ENCODE data around the gene LARP4B.

The LARP4B gene

DNA sequence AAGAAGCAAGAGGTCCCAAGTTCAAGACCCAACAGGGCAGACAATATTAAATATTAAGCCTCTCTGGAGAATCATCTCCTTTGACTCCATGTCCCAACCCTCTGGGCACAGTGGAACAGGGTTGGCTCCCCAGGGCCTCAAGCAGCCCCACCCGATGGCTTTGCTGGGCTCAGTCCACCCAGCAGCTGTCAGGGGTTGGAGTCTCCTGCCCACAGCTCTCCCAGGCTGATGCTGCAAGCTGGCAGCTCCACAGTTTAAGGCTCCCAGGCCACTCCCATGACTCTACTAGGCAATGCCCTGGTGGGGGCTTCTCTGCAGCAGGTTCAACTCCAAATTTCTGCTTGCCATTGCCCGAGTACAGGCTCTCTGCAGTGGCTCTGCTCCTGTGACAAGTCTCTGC lies 55.1 kb downstream of the LARP4B start:
- TF ChIP-seq Cebpa-rat (IDR thresholded peaks at IDR 0.05): no peak
- no peak overlapping the region for H3K9ac ChIP-seq
- no peak overlapping the region for H3K27ac ChIP-seq
- H3K27me3 ChIP-seq: no peaks in the 10 kb centered on the region
- no peaks in the 10 kb centered on the region for H3K4me1 ChIP-seq
- H3K4me3 ChIP-seq: no peak overlapping the region
- H3K4me2 ChIP-seq: no peak overlapping the region
- H3K36me3 ChIP-seq: peaks cover 93% of the 10 kb centered on the region
- H3K9me3 ChIP-seq: no peaks in the 10 kb centered on the region
- H4K20me1 ChIP-seq: peaks cover 98% of the 10 kb centered on the region

DNA sequence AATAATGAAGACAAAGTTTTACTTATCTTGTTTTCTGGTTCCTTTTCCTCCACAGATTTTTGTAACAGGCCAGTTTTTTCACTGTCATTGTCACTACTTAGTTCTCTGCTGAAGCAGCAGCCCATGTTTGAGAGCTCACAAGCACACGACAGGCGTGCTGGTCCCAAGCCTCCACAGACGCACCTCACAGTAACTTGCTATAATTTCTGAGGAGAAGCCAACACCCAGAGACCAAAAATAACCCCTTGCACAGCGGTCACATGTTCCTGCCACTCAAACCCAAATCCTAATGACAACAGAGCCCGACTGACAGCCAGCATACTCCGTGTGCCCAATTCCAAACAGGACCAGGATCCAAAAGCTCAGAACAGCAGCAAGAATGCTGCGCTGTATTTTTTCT lies 58.5 kb downstream of the LARP4B start:
- no peak for TF ChIP-seq Cebpa-rat (IDR thresholded peaks at IDR 0.05)
- H3K36me3 ChIP-seq: peaks cover 93% of the 10 kb centered on the region
- H4K20me1 ChIP-seq: peaks cover 100% of the 10 kb centered on the region
- no peaks in the 10 kb centered on the region for H3K4me1 ChIP-seq
- no peak overlapping the region for H3K4me3 ChIP-seq
- H3K9me3 ChIP-seq: no peaks in the 10 kb centered on the region
- no peak overlapping the region for H3K4me2 ChIP-seq
- no peaks in the 10 kb centered on the region for H3K27me3 ChIP-seq
- no peak overlapping the region for H3K9ac ChIP-seq
- no peak overlapping the region for H3K27ac ChIP-seq

DNA sequence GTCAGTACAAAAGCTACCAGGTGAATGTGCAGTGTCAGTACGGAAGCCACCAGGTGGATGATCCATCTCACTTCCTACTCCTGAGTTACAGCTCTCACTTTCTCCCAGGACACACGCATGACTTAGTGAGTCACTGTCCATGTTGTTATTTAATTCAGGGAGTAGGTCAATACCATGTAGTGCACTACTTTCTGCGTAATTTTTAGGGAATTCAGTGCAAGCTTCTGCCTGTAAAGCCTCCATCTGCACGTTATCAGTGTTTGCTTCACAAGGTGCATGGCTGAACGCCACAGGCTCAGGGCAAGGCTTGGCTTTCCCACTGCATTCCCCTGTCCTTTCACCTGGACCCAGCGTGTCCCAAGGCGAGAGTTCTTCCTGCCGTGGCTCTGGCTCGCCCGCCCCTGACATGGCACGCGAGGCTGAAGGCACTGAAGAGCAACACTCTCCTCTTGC lies 59.5 kb downstream of the LARP4B start:
- TF ChIP-seq Cebpa-rat (IDR thresholded peaks at IDR 0.05): no peak
- Histone ChIP-seq H3K36me3 (peaks cover 93% of the 10 kb centered on the region), H3K27ac (no peak overlapping the region), H3K4me3 (no peak overlapping the region), H3K9ac (no peak overlapping the region), H4K20me1 (peaks cover 100% of the 10 kb centered on the region), H3K4me1 (no peaks in the 10 kb centered on the region), H3K9me3 (no peaks in the 10 kb centered on the region), H3K4me2 (no peak overlapping the region), H3K27me3 (no peaks in the 10 kb centered on the region)

DNA sequence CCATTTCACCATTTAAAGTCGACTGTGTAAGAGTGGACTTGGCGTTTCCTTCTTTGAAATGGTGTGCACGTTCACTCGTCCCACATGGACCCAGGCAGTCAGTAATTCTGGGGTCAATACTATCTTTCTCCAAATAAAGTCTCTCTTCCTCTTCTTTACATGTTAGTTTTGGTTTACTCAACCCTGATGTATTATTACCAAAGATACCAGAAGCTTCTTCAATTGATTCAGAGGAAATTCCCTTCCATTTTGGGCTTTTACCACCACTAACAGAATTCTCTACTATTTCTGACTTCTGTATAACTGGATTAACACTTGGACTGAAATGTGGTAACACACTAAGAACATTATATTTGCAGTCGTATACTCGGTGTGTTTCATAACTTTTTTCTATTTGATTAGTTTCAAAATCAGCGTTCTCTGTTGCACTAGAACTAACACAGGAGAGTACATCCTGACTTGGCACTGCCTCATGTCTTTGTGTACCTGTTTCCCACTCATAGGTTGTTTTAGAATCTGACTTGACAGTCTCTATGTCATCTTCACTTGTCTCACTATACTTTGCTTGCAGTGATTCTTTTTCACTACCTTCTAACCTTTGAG lies 60.8 kb downstream of the LARP4B start:
- TF ChIP-seq Cebpa-rat (IDR thresholded peaks at IDR 0.05): no peak
- no peak overlapping the region for H3K9ac ChIP-seq

DNA sequence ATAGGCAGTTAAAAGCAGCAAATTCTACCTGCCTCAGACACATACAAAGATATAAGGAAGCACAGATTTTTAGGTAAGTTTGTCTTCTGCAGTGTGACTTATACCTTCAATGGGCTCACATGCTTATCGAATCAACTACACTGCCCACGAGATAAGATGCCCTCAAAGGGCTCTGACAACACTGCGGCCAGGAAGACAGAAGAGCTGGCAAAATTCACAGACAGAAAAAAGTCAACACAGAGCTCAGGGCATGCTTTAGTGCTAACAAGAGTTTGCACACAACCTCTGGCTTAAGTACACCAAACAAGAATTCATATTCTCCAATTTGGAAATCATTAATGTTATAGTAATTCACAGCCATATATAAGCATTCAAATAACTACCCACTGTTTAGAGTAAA lies 62.3 kb downstream of the LARP4B start:
- H3K4me2 ChIP-seq: no peak overlapping the region
- peaks cover 96% of the 10 kb centered on the region for H3K36me3 ChIP-seq
- no peaks in the 10 kb centered on the region for H3K4me1 ChIP-seq
- no peak overlapping the region for H3K4me3 ChIP-seq
- no peak overlapping the region for H3K27ac ChIP-seq
- TF ChIP-seq Cebpa-rat (IDR thresholded peaks at IDR 0.05): no peak
- no peak overlapping the region for H3K9ac ChIP-seq
- peaks cover 100% of the 10 kb centered on the region for H4K20me1 ChIP-seq
- no peaks in the 10 kb centered on the region for H3K27me3 ChIP-seq
- no peaks in the 10 kb centered on the region for H3K9me3 ChIP-seq

More for the DNA sequence above, 60.8 kb downstream of the LARP4B start:
- H3K4me3 ChIP-seq: no peak overlapping the region
- H3K27me3 ChIP-seq: no peaks in the 10 kb centered on the region
- H4K20me1 ChIP-seq: peaks cover 100% of the 10 kb centered on the region
- H3K4me2 ChIP-seq: no peak overlapping the region
- H3K27ac ChIP-seq: no peak overlapping the region
- no peaks in the 10 kb centered on the region for H3K9me3 ChIP-seq
- peaks cover 93% of the 10 kb centered on the region for H3K36me3 ChIP-seq
- H3K4me1 ChIP-seq: no peaks in the 10 kb centered on the region

DNA sequence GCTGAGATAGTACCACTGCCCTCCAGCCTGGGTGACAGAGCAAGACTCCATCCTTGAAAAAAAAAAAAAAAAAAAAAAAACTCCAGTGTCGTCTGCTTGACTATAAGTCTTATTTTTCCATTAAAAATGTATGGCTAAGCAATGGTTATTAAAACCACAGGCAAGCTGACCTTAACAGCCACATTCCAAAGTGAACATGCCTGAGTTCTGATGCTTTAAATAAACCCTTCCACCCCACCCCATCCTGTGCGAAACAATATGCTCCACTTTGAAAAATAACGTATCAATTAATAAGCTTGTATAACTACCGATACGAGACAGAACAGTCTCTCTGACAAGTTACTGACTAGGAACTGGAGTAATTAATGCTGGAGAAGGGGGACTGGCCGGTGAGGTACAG lies 63.7 kb downstream of the LARP4B start:
- no peaks in the 10 kb centered on the region for H3K27me3 ChIP-seq
- H3K27ac ChIP-seq: no peak overlapping the region
- H3K9ac ChIP-seq: no peak overlapping the region
- TF ChIP-seq Cebpa-rat (IDR thresholded peaks at IDR 0.05): no peak
- no peak overlapping the region for H3K4me3 ChIP-seq
- H3K36me3 ChIP-seq: peaks cover 99% of the 10 kb centered on the region
- H3K9me3 ChIP-seq: no peaks in the 10 kb centered on the region
- peaks cover 89% of the 10 kb centered on the region for H4K20me1 ChIP-seq
- no peaks in the 10 kb centered on the region for H3K4me1 ChIP-seq
- H3K4me2 ChIP-seq: no peak overlapping the region

DNA sequence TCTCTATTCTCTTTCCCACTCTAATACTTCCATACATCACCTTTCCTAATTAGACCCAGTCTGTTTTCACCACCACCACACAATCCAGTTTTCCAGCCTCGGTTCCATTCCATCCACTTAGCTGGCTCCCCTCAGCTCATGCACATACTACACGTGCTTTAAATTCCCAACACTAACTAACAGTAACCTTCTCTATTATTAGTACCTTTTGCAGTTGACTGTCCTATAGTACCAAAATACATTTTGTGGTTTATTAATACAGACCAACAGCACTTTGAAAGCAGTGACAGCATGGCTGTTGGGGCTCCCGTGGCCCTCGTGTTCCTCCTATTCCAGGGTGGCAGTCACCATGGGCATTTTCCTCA lies 64.9 kb downstream of the LARP4B start:
- no peak overlapping the region for H3K27ac ChIP-seq
- H4K20me1 ChIP-seq: peaks cover 77% of the 10 kb centered on the region
- H3K4me3 ChIP-seq: no peak overlapping the region
- no peaks in the 10 kb centered on the region for H3K9me3 ChIP-seq
- peaks cover 99% of the 10 kb centered on the region for H3K36me3 ChIP-seq
- H3K27me3 ChIP-seq: no peaks in the 10 kb centered on the region
- no peak for TF ChIP-seq Cebpa-rat (IDR thresholded peaks at IDR 0.05)
- no peak overlapping the region for H3K9ac ChIP-seq
- H3K4me2 ChIP-seq: no peak overlapping the region
- no peaks in the 10 kb centered on the region for H3K4me1 ChIP-seq

DNA sequence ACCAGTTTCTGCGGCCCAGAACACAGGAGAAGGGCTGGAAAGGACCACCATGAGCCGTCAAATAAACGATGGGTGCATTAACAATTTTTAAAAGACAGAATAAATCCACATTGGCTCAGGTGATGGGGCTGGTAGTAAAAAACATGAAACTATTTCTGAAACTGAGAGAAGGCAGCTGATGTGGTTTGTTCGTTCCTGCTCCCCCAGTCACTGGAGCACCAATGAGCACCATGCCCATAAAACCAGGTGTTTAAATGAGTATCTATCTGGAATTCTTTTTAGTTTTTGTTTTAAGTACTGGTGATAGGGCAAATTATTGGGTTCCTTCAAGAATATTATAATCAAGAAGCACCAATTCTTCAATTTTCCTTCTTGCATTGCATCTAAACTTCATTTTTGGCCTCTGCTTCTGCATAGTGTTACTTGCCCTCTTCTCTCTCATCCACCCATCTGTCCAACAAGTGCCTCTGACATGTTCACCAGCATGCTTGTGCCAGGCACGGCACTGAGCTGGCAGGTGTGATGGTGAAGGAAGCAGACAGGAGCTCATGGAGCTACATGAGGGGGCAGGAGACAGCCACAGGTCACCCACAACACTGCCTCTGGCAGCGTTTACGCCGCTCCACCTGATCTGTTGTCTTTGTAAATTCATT lies 65.5 kb downstream of the LARP4B start:
- no peaks in the 10 kb centered on the region for H3K4me1 ChIP-seq
- no peak overlapping the region for H3K9ac ChIP-seq
- TF ChIP-seq Cebpa-rat (IDR thresholded peaks at IDR 0.05): no peak
- no peaks in the 10 kb centered on the region for H3K27me3 ChIP-seq
- H4K20me1 ChIP-seq: peaks cover 72% of the 10 kb centered on the region
- no peak overlapping the region for H3K4me3 ChIP-seq
- H3K9me3 ChIP-seq: no peaks in the 10 kb centered on the region
- H3K4me2 ChIP-seq: no peak overlapping the region
- no peak overlapping the region for H3K27ac ChIP-seq
- peaks cover 99% of the 10 kb centered on the region for H3K36me3 ChIP-seq

DNA sequence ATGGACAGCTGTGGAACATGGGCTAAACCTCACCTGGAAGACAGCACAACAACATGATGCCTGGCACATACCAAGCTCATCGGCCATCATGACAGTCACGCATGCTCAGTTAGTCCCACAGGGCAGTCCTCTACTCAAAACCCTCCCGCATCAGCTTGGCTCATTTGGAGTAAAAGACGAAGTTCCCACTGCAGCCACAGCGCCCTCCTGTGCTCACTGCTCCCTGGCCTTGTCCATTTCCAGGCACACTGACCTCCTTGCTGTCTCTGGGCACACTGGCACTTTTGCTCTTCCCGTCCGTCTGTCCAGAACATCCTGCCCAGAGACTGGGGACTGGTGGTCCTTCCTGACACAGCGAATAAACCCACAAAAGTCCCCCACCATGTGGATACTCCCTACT lies 66.2 kb downstream of the LARP4B start:
- Histone ChIP-seq H3K9me3 (no peaks in the 10 kb centered on the region), H3K27me3 (no peaks in the 10 kb centered on the region), H3K4me3 (no peak overlapping the region), H3K9ac (no peak overlapping the region), H3K4me1 (no peaks in the 10 kb centered on the region), H3K4me2 (no peak overlapping the region), H4K20me1 (peaks cover 64% of the 10 kb centered on the region), H3K27ac (no peak overlapping the region), H3K36me3 (peaks cover 99% of the 10 kb centered on the region)
- TF ChIP-seq Cebpa-rat (IDR thresholded peaks at IDR 0.05): no peak

DNA sequence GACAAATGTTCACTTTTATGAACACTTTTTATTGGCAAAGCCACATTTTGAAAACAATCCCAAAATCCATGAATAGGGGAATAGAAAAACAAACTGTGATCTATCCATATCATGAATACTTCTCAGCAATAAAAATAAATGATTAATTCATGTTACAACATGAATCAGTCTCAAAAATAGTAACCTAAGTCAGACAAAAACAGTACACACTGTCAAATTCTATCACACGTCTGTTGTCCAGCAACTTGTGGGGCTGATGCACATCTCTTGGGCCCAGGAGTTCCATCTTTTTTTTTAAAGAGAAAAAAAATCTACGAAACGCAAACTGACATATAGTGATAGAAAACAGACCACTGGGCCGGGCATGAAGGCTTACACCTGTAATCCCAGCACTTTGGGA lies 71.0 kb downstream of the LARP4B start:
- H3K9me3 ChIP-seq: peaks cover under 1% of the 10 kb centered on the region; the same call in 1 of the 2 replicates
- no peaks in the 10 kb centered on the region for H3K27me3 ChIP-seq
- H3K36me3 ChIP-seq: peaks cover 99% of the 10 kb centered on the region
- H3K4me1 ChIP-seq: peaks cover 10% of the 10 kb centered on the region
- no peak overlapping the region for H3K4me3 ChIP-seq
- H4K20me1 ChIP-seq: peaks cover 56% of the 10 kb centered on the region
- no peak overlapping the region for H3K9ac ChIP-seq
- no peak for TF ChIP-seq Cebpa-rat (IDR thresholded peaks at IDR 0.05)
- H3K27ac ChIP-seq: no peak overlapping the region
- no peak overlapping the region for H3K4me2 ChIP-seq
